Measurements from ENCODE around the gene SPON1. TPM values are rescaled to one million over a fixed set of nuclear protein-coding genes. Genes with fewer than 3 reads are reported as not detected.

The SPON1 gene
- total and polyA plus RNA-seq, 2 experiments from 2014 or later, result 2.9 to 6.4 TPM

DNA sequence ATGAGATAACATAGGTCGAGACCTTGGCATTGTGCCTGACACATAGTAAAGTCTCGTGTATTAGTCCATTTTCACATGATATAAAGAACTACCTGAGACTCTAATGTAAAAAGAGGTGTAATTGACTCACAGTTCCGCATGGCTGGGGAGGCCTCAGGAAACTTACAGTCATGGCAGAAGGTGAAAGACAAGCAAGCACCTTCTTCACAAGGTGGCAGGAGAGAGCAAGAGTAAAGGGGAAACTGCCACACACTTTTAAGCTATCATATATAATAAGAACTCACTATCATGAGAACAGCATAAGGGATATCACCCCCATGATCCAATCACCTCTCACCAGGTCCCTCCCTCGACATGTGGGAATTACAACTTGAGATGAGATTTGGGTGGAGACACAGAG, 165.2 kb downstream of the SPON1 start:
- no peak overlapping the region for H3K4me3 Mint-ChIP-seq
- H3K4me1 Mint-ChIP-seq, result peaks cover 9% of the 10 kb centered on the region
- Histone ChIP-seq H3F3A (replicated peaks; ENCODE audit: low read depth) (no peaks in the 10 kb centered on the region), H3K27ac (ENCODE audit: low read depth) (no peak overlapping the region), H3K79me2 (replicated peaks; ENCODE audit: insufficient read depth) (no peaks in the 10 kb centered on the region), H3K4me3 (no peak overlapping the region), H3K36me3 (ENCODE audit: insufficient read depth) (no peaks in the 10 kb centered on the region), H4K20me1 (replicated peaks; ENCODE audit: insufficient read depth) (no peaks in the 10 kb centered on the region), H3K27me3 (ENCODE audit: insufficient read depth) (no peaks in the 10 kb centered on the region), H3K4me1 (ENCODE audit: insufficient read depth) (peaks cover 13% of the 10 kb centered on the region; the same call in 1 of the 2 replicates), H3K9me2 (ENCODE audit: insufficient read depth) (no peaks in the 10 kb centered on the region; the same call in 1 of the 2 replicates), H3K4me2 (no peak overlapping the region), H2AFZ (no peak overlapping the region)
- peaks cover 3% of the 10 kb centered on the region for H3K27me3 Mint-ChIP-seq (ENCODE audit: insufficient read depth, low read depth, poor library complexity)
- ATAC-seq, result no peak
- H3K9me3 Mint-ChIP-seq, result peaks cover 10% of the 10 kb centered on the region; the same call in 2 of the 3 replicates
- H3K36me3 Mint-ChIP-seq (ENCODE audit: low read depth), result peaks cover 5% of the 10 kb centered on the region; the same call in 2 of the 3 replicates
- no peak for DNase-seq (ENCODE audit: low spot score)
- H3K27ac Mint-ChIP-seq, result no peak overlapping the region
- no peak for TF ChIP-seq STAT1 (IDR thresholded peaks at IDR 0.05; ENCODE audit: unreplicated experiment)
- TF ChIP-seq, protein P1, sequence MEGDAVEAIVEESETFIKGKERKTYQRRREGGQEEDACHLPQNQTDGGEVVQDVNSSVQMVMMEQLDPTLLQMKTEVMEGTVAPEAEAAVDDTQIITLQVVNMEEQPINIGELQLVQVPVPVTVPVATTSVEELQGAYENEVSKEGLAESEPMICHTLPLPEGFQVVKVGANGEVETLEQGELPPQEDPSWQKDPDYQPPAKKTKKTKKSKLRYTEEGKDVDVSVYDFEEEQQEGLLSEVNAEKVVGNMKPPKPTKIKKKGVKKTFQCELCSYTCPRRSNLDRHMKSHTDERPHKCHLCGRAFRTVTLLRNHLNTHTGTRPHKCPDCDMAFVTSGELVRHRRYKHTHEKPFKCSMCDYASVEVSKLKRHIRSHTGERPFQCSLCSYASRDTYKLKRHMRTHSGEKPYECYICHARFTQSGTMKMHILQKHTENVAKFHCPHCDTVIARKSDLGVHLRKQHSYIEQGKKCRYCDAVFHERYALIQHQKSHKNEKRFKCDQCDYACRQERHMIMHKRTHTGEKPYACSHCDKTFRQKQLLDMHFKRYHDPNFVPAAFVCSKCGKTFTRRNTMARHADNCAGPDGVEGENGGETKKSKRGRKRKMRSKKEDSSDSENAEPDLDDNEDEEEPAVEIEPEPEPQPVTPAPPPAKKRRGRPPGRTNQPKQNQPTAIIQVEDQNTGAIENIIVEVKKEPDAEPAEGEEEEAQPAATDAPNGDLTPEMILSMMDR (conservative IDR thresholded peaks at IDR 0.05; ENCODE audit: low read depth in 2 of 2), result peak; percentile 46 to 64

DNA sequence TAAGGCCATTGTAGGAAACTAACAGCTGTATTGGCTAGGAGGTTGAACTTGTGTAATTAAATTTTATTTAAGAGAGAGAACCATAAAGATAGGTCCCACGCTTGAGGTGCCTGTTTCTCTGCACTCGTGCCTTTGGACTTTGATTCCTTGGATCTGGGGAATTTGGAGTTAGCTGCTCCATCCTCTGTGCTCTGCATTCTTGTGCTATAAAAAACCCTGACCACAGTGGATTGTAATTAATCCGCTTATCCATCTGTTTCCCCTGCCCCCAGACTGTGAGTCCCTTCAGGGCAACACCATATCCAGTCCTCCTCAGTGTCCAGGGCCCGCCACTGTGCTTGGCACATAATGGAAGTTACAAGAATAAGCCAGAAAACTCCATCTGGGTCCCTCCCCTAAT, 169.8 kb downstream of the SPON1 start:
- no peak overlapping the region for H3K27ac Mint-ChIP-seq
- peaks cover 5% of the 10 kb centered on the region; the same call in 2 of the 3 replicates for H3K36me3 Mint-ChIP-seq (ENCODE audit: low read depth)
- H3K4me3 Mint-ChIP-seq, result no peak overlapping the region
- H4K20me1 ChIP-seq (replicated peaks; ENCODE audit: insufficient read depth), result no peaks in the 10 kb centered on the region
- peaks cover 14% of the 10 kb centered on the region; the same call in 1 of the 2 replicates for H3K4me1 ChIP-seq (ENCODE audit: insufficient read depth)
- DNase-seq (ENCODE audit: low spot score), result no peak
- peaks cover 3% of the 10 kb centered on the region for H3K27me3 Mint-ChIP-seq (ENCODE audit: insufficient read depth, low read depth, poor library complexity)
- H2AFZ ChIP-seq, result no peak overlapping the region
- H3K27me3 ChIP-seq (ENCODE audit: insufficient read depth), result no peaks in the 10 kb centered on the region
- no peaks in the 10 kb centered on the region for H3K36me3 ChIP-seq (ENCODE audit: insufficient read depth)
- no peak overlapping the region for H3K4me2 ChIP-seq
- peaks cover 10% of the 10 kb centered on the region; the same call in 2 of the 3 replicates for H3K9me3 Mint-ChIP-seq
- H3K9me2 ChIP-seq (ENCODE audit: insufficient read depth), result no peaks in the 10 kb centered on the region; the same call in 1 of the 2 replicates
- H3K79me2 ChIP-seq (replicated peaks; ENCODE audit: insufficient read depth), result no peaks in the 10 kb centered on the region
- no peak overlapping the region for H3K4me3 ChIP-seq
- H3K4me1 Mint-ChIP-seq, result peaks cover 9% of the 10 kb centered on the region
- H3K27ac ChIP-seq (ENCODE audit: low read depth), result no peak overlapping the region
- no peaks in the 10 kb centered on the region for H3F3A ChIP-seq (replicated peaks; ENCODE audit: low read depth)
- no peak for ATAC-seq
- TF ChIP-seq ZNF114 (CRISPR knock-in tag; IDR thresholded peaks at IDR 0.05) (no peak), POLR2AphosphoS5 (IDR thresholded peaks at IDR 0.05; ENCODE audit: low read depth) (no peak), JUNB (IDR thresholded peaks at IDR 0.05; ENCODE audit: unreplicated experiment) (no peak), EZH2 (IDR thresholded peaks at IDR 0.05; ENCODE audit: low read depth, unreplicated experiment) (no peak), NANOG (IDR thresholded peaks at IDR 0.05; ENCODE audit: borderline replicate concordance) (no peak), CREB1 (CRISPR knock-in tag; IDR thresholded peaks at IDR 0.05; ENCODE audit: low read depth) (no peak), EZH2phosphoT487 (IDR thresholded peaks at IDR 0.05; ENCODE audit: unreplicated experiment) (no peak), ZNF331 (CRISPR knock-in tag; IDR thresholded peaks at IDR 0.05; ENCODE audit: low read depth) (no peak), STAT1 (IDR thresholded peaks at IDR 0.05; ENCODE audit: unreplicated experiment) (no peak)
- TF ChIP-seq, protein P2, sequence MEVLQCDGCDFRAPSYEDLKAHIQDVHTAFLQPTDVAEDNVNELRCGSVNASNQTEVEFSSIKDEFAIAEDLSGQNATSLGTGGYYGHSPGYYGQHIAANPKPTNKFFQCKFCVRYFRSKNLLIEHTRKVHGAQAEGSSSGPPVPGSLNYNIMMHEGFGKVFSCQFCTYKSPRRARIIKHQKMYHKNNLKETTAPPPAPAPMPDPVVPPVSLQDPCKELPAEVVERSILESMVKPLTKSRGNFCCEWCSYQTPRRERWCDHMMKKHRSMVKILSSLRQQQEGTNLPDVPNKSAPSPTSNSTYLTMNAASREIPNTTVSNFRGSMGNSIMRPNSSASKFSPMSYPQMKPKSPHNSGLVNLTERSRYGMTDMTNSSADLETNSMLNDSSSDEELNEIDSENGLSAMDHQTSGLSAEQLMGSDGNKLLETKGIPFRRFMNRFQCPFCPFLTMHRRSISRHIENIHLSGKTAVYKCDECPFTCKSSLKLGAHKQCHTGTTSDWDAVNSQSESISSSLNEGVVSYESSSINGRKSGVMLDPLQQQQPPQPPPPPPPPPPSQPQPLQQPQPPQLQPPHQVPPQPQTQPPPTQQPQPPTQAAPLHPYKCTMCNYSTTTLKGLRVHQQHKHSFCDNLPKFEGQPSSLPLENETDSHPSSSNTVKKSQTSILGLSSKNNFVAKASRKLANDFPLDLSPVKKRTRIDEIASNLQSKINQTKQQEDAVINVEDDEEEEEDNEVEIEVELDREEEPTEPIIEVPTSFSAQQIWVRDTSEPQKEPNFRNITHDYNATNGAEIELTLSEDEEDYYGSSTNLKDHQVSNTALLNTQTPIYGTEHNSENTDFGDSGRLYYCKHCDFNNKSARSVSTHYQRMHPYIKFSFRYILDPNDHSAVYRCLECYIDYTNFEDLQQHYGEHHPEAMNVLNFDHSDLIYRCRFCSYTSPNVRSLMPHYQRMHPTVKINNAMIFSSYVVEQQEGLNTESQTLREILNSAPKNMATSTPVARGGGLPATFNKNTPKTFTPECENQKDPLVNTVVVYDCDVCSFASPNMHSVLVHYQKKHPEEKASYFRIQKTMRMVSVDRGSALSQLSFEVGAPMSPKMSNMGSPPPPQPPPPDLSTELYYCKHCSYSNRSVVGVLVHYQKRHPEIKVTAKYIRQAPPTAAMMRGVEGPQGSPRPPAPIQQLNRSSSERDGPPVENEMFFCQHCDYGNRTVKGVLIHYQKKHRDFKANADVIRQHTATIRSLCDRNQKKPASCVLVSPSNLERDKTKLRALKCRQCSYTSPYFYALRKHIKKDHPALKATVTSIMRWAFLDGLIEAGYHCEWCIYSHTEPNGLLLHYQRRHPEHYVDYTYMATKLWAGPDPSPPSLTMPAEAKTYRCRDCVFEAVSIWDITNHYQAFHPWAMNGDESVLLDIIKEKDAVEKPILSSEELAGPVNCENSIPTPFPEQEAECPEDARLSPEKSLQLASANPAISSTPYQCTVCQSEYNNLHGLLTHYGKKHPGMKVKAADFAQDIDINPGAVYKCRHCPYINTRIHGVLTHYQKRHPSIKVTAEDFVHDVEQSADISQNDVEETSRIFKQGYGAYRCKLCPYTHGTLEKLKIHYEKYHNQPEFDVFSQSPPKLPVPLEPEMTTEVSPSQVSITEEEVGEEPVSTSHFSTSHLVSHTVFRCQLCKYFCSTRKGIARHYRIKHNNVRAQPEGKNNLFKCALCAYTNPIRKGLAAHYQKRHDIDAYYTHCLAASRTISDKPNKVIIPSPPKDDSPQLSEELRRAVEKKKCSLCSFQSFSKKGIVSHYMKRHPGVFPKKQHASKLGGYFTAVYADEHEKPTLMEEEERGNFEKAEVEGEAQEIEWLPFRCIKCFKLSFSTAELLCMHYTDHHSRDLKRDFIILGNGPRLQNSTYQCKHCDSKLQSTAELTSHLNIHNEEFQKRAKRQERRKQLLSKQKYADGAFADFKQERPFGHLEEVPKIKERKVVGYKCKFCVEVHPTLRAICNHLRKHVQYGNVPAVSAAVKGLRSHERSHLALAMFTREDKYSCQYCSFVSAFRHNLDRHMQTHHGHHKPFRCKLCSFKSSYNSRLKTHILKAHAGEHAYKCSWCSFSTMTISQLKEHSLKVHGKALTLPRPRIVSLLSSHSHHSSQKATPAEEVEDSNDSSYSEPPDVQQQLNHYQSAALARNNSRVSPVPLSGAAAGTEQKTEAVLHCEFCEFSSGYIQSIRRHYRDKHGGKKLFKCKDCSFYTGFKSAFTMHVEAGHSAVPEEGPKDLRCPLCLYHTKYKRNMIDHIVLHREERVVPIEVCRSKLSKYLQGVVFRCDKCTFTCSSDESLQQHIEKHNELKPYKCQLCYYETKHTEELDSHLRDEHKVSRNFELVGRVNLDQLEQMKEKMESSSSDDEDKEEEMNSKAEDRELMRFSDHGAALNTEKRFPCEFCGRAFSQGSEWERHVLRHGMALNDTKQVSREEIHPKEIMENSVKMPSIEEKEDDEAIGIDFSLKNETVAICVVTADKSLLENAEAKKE (CRISPR knock-in tag; IDR thresholded peaks at IDR 0.05), result no peak
- TF ChIP-seq, protein P1 (conservative IDR thresholded peaks at IDR 0.05; ENCODE audit: low read depth in 2 of 2), result no peak
